Measurements from ENCODE around the gene LHPP. TPM values are rescaled to one million over a fixed set of nuclear protein-coding genes. Genes with fewer than 3 reads are reported as not detected.

Gene LHPP
- total RNA-seq, 1 donor from 2014 or later: 15.3 TPM

GRCh38 chr10:124576526-124577420 is 115.2 kb downstream of the LHPP start:
- peak; percentile 74 for DNase-seq (ENCODE audit: low spot score)
- H3K4me3 Mint-ChIP-seq (ENCODE audit: unreplicated experiment): no peak overlapping the region
- peaks cover 6% of the 10 kb centered on the region for H3K36me3 Mint-ChIP-seq (ENCODE audit: low read depth)
- H3K27ac Mint-ChIP-seq (ENCODE audit: unreplicated experiment): no peak overlapping the region
- TF ChIP-seq CTCF (IDR thresholded peaks at IDR 0.05): no peak
- no peaks in the 10 kb centered on the region for H3K4me1 Mint-ChIP-seq (ENCODE audit: low read depth)
- peaks cover 11% of the 10 kb centered on the region for H3K9me3 Mint-ChIP-seq (ENCODE audit: low read depth)
- peaks cover 4% of the 10 kb centered on the region for H3K27me3 Mint-ChIP-seq (ENCODE audit: low read depth)

GRCh38 chr10:124577651-124578050 is 116.0 kb downstream of the LHPP start:
- Mint-ChIP-seq H3K27ac (ENCODE audit: unreplicated experiment) (no peak overlapping the region), H3K36me3 (ENCODE audit: low read depth) (peaks cover 6% of the 10 kb centered on the region)
- DNase-seq (ENCODE audit: low spot score): peak; percentile 62

GRCh38 chr10:124578231-124579010 is 116.8 kb downstream of the LHPP start:
- Mint-ChIP-seq H3K27ac (ENCODE audit: unreplicated experiment) (no peak overlapping the region), H3K9me3 (ENCODE audit: low read depth) (peaks cover 11% of the 10 kb centered on the region), H3K4me1 (ENCODE audit: low read depth) (no peaks in the 10 kb centered on the region), H3K27me3 (ENCODE audit: low read depth) (peaks cover 4% of the 10 kb centered on the region), H3K36me3 (ENCODE audit: low read depth) (peaks cover 7% of the 10 kb centered on the region), H3K4me3 (ENCODE audit: unreplicated experiment) (no peak overlapping the region)
- DNase-seq (ENCODE audit: low spot score): peak; percentile 73
- no peak for TF ChIP-seq CTCF (IDR thresholded peaks at IDR 0.05)

More at GRCh38 chr10:124577651-124578050, 116.0 kb downstream of the LHPP start:
- H3K4me3 Mint-ChIP-seq (ENCODE audit: unreplicated experiment): no peak overlapping the region
- peaks cover 4% of the 10 kb centered on the region for H3K27me3 Mint-ChIP-seq (ENCODE audit: low read depth)
- TF ChIP-seq CTCF (IDR thresholded peaks at IDR 0.05): no peak
- H3K4me1 Mint-ChIP-seq (ENCODE audit: low read depth): no peaks in the 10 kb centered on the region
- peaks cover 11% of the 10 kb centered on the region for H3K9me3 Mint-ChIP-seq (ENCODE audit: low read depth)

GRCh38 chr10:124579011-124579399 is 117.4 kb downstream of the LHPP start:
- peak; percentile 59 for DNase-seq (ENCODE audit: low spot score)
- Mint-ChIP-seq H3K4me3 (ENCODE audit: unreplicated experiment) (no peak overlapping the region), H3K36me3 (ENCODE audit: low read depth) (peaks cover 8% of the 10 kb centered on the region), H3K4me1 (ENCODE audit: low read depth) (no peaks in the 10 kb centered on the region), H3K27ac (ENCODE audit: unreplicated experiment) (no peak overlapping the region), H3K27me3 (ENCODE audit: low read depth) (peaks cover 4% of the 10 kb centered on the region), H3K9me3 (ENCODE audit: low read depth) (peaks cover 11% of the 10 kb centered on the region)
- TF ChIP-seq CTCF (IDR thresholded peaks at IDR 0.05): no peak

GRCh38 chr10:124586142-124586541 is 124.5 kb downstream of the LHPP start:
- TF ChIP-seq CTCF (IDR thresholded peaks at IDR 0.05): no peak
- H3K27me3 Mint-ChIP-seq (ENCODE audit: low read depth): no peaks in the 10 kb centered on the region
- peaks cover 3% of the 10 kb centered on the region for H3K36me3 Mint-ChIP-seq (ENCODE audit: low read depth)
- peaks cover under 1% of the 10 kb centered on the region for H3K9me3 Mint-ChIP-seq (ENCODE audit: low read depth)
- H3K27ac Mint-ChIP-seq (ENCODE audit: unreplicated experiment): no peak overlapping the region
- no peak overlapping the region for H3K4me3 Mint-ChIP-seq (ENCODE audit: unreplicated experiment)
- peaks cover 19% of the 10 kb centered on the region for H3K4me1 Mint-ChIP-seq (ENCODE audit: low read depth)
- peak; percentile 47 for DNase-seq (ENCODE audit: low spot score)
